Renal pelvis (tissue), 4 donors: ENCODE measurements around the gene NQO2. TPM values are rescaled to one million over a fixed set of nuclear protein-coding genes. Genes with fewer than 3 reads are reported as not detected.
"Not testable (repeated sequence)": the region's sequence is repeated elsewhere in the genome, so short reads cannot be mapped to it uniquely, and the experiment has no call there.

Experiments used
- DNase-seq: peaks from one replicate; pipeline ENCODE4 v3.0.0-alpha.2; 2013
- polyA plus RNA-seq, 3 donors: library from polyadenylated mRNA; unstranded; fragments of 120-200 nt; gene quantifications; one replicate each; pipeline ENCODE4 v1.2.1, GENCODE V29; 2013; ENCODE audit not compliant: insufficient read length in 3 of 3

NQO2 gene
- polyA plus RNA-seq, 3 donors, result 67.2 to 88.7 (median 74.8) TPM

GRCh38 chr6:3036861-3037637 lies 37.4 kb downstream of the NQO2 start:
- no peak for DNase-seq

GRCh38 chr6:3037638-3038365 lies 38.1 kb downstream of the NQO2 start:
- DNase-seq, result no peak

GRCh38 chr6:3039384-3039783 lies 39.7 kb downstream of the NQO2 start:
- no peak for DNase-seq

GRCh38 chr6:3041147-3041546 lies 41.5 kb downstream of the NQO2 start:
- no peak for DNase-seq

- DNase-seq, result no peak
These were observed 41.9 kb downstream of the NQO2 start for GRCh38 chr6:3041606-3042005.

- DNase-seq, result no peak
These were observed 45.7 kb downstream of the NQO2 start for GRCh38 chr6:3045369-3045768.

GRCh38 chr6:3045777-3046176 lies 46.1 kb downstream of the NQO2 start:
- no peak for DNase-seq

GRCh38 chr6:3046295-3046694 lies 46.6 kb downstream of the NQO2 start:
- DNase-seq, result no peak

GRCh38 chr6:3048009-3048408 lies 48.3 kb downstream of the NQO2 start:
- DNase-seq, result not testable (repeated sequence)

GRCh38 chr6:3052481-3053230 lies 53.0 kb downstream of the NQO2 start:
- DNase-seq, result no peak

- DNase-seq, result no peak
These were observed 53.5 kb downstream of the NQO2 start for GRCh38 chr6:3053231-3053508.

- not testable (repeated sequence) for DNase-seq
These were observed 54.8 kb downstream of the NQO2 start for GRCh38 chr6:3054229-3055157.

- DNase-seq, result not testable (repeated sequence)
These were observed 55.4 kb downstream of the NQO2 start for GRCh38 chr6:3055158-3055499.

GRCh38 chr6:3057063-3057770 lies 57.5 kb downstream of the NQO2 start:
- no peak for DNase-seq

GRCh38 chr6:3058957-3059356 lies 59.3 kb downstream of the NQO2 start:
- DNase-seq, result no peak

- not testable (repeated sequence) for DNase-seq
These were observed 60.4 kb downstream of the NQO2 start for GRCh38 chr6:3060092-3060491.

- DNase-seq, result no peak
These were observed 61.8 kb downstream of the NQO2 start for GRCh38 chr6:3061501-3061941.

- not testable (repeated sequence) for DNase-seq
These were observed 63.6 kb downstream of the NQO2 start for GRCh38 chr6:3063340-3063732.

- peak; percentile 88 for DNase-seq
These were observed 64.3 kb downstream of the NQO2 start for GRCh38 chr6:3063733-3064700.
